GM23338 (cell line): ENCODE data around the gene GNRH2.

ENCODE experiments used
- CTCF ChIP-seq, 2 experiments: fragments of 200-600 bp in 1 of 2; sonication (generic) in 1 of 2; conservative IDR thresholded peaks; 2 replicates each; pipeline versions ENCODE4 v1.5.1 to v1.6.1; 2016 to 2017; ENCODE audit warnings: antibody characterized with exemption in 2 of 2, low read depth in 2 of 2, mild to moderate bottlenecking in 2 of 2, moderate library complexity in 1 of 2
- ETS1 ChIP-seq: IDR thresholded peaks from 2 replicates; pipeline ENCODE4 v1.6.1; 2016; ENCODE audit warnings: antibody characterized with exemption
- EZH2 ChIP-seq: fragments of 200-600 bp; sonication (generic); IDR thresholded peaks from one replicate; pipeline ENCODE4 v1.8.0; 2017; ENCODE audit warnings: antibody characterized with exemption, mild to moderate bottlenecking, low read depth; ENCODE audit not compliant: unreplicated experiment
- EZH2phosphoT487 ChIP-seq: fragments of 200-600 bp; sonication (generic); IDR thresholded peaks from one replicate; pipeline ENCODE4 v1.8.1; 2018; ENCODE audit warnings: antibody characterized with exemption; ENCODE audit not compliant: unreplicated experiment
- JUNB ChIP-seq: IDR thresholded peaks from one replicate; pipeline ENCODE4 v1.6.1; 2016; ENCODE audit warnings: antibody characterized with exemption; ENCODE audit not compliant: unreplicated experiment
- POLR2AphosphoS5 ChIP-seq: IDR thresholded peaks from 2 replicates; pipeline ENCODE4 v1.6.1; 2016; ENCODE audit warnings: antibody characterized with exemption, low read depth
- ZNF462 ChIP-seq: fragments of 250-450 bp; sonication (Bioruptor Pico); IDR thresholded peaks from 2 replicates; pipeline ENCODE4 v1.5.0; 2020; ENCODE audit warnings: mild to moderate bottlenecking, moderate library complexity

GRCh38 chr20:3071610-3072529 is 28.4 kb downstream of the GNRH2 start, which contains the start of gene OXT:
- TF ChIP-seq CTCF (conservative IDR thresholded peaks at IDR 0.05; ENCODE audit: low read depth in 2 of 2) = no peak
- TF ChIP-seq POLR2AphosphoS5 = peak; percentile 42
- TF ChIP-seq ETS1 = no peak
- TF ChIP-seq EZH2phosphoT487 = no peak
- TF ChIP-seq JUNB = no peak
- TF ChIP-seq EZH2 = peak; percentile 38
- TF ChIP-seq ZNF462 (CRISPR knock-in tag) = no peak
